Caco-2 (cell line): Measurements from ENCODE around the gene PDGFRA. TPM values are rescaled to one million over a fixed set of nuclear protein-coding genes. Genes with fewer than 3 reads are reported as not detected.

Experiments
- BruUV-seq: library from RNA; stranded (reverse); fragments of 400-500 nt; replicated peaks from 2 replicates; lab custom pipeline; 2021; lab: Mats Ljungman, UMichigan
- CTCF ChIA-PET: fragments of 300-600 bp; sonication (Branson Sonifier 250); formaldehyde crosslinking; loops from one replicate; lab custom pipeline; 2022; ENCODE audit warnings: antibody characterized with exemption; lab: Charles Lee
- POLR2A ChIA-PET: fragments of 300-600 bp; sonication (Branson Sonifier 250); formaldehyde crosslinking; loops from one replicate; lab custom pipeline; 2022; ENCODE audit warnings: antibody characterized with exemption; lab: Charles Lee
- DNase-seq, 2 experiments: peaks; one replicate each; pipeline versions ENCODE4 v3.0.0 to v3.0.0-alpha.2; 2020 to 2022
- H3K27me3 ChIP-seq: replicated peaks from 2 replicates; pipeline ENCODE4 v1.6.0; 2011; ENCODE audit warnings: low read length; ENCODE audit not compliant: control insufficient read depth, insufficient read depth
- H3K36me3 ChIP-seq: 2 replicates; pipeline ENCODE4 v1.5.1; 2011; ENCODE audit warnings: low read length; ENCODE audit not compliant: control insufficient read depth, insufficient read depth
- H3K4me1 ChIP-seq: fragments of 250-450 bp; sonication (Bioruptor Pico); 2 replicates; pipeline ENCODE4 v1.5.1; 2020; ENCODE audit warnings: mild to moderate bottlenecking
- H3K4me3 ChIP-seq: 2 replicates; pipeline ENCODE4 v1.5.1; 2011; ENCODE audit warnings: low read depth, mild to moderate bottlenecking, control low read depth, low read length
- H3K9me3 ChIP-seq: fragments of 250-450 bp; sonication (Bioruptor Pico); 2 replicates; pipeline ENCODE4 v1.5.1; 2020; ENCODE audit warnings: mild to moderate bottlenecking, moderate library complexity
- H3K27ac Mint-ChIP-seq: one replicate; pipeline ENCODE4 v1.8.0; 2022; ENCODE audit warnings: mixed read lengths; ENCODE audit not compliant: unreplicated experiment
- H3K27me3 Mint-ChIP-seq: one replicate; pipeline ENCODE4 v1.8.0; 2022; ENCODE audit warnings: mixed read lengths; ENCODE audit not compliant: insufficient read depth, unreplicated experiment
- H3K36me3 Mint-ChIP-seq: one replicate; pipeline ENCODE4 v1.8.0; 2022; ENCODE audit warnings: mild to moderate bottlenecking, mixed read lengths; ENCODE audit not compliant: insufficient read depth, unreplicated experiment
- H3K4me1 Mint-ChIP-seq: one replicate; pipeline ENCODE4 v1.8.0; 2022; ENCODE audit warnings: low read depth, mixed read lengths; ENCODE audit not compliant: unreplicated experiment
- H3K4me3 Mint-ChIP-seq: one replicate; pipeline ENCODE4 v1.8.0; 2022; ENCODE audit warnings: mild to moderate bottlenecking, moderate library complexity, mixed read lengths; ENCODE audit not compliant: unreplicated experiment
- H3K9me3 Mint-ChIP-seq: one replicate; pipeline ENCODE4 v1.8.0; 2022; ENCODE audit warnings: mixed read lengths; ENCODE audit not compliant: unreplicated experiment
- CTCF ChIP-seq, 2 experiments: fragments of 200-600 bp in 1 of 2; IDR thresholded peaks; 1 replicate in 1 of 2; 2 replicates in 1 of 2; pipeline versions ENCODE4 v1.5.1 to v1.8.0; 2011 to 2022; ENCODE audit warnings: antibody characterized with exemption in 1 of 2, control low read depth in 1 of 2, inconsistent platforms in 1 of 2, low read depth in 1 of 2, low read length in 1 of 2, mild to moderate bottlenecking in 1 of 2, moderate library complexity in 1 of 2; ENCODE audit not compliant: insufficient read depth in 1 of 2, severe bottlenecking in 1 of 2, unreplicated experiment in 1 of 2
- intact Hi-C: fragments of 100-400 bp; cut with micrococcal nuclease; formaldehyde crosslinking; loops from one replicate; pipeline ENCODE4 v1.10.0; 2022; ENCODE audit not compliant: unreplicated experiment
- total RNA-seq: library from RNA; stranded (reverse); gene quantifications from 2 replicates; pipeline ENCODE4 v1.2.3, GENCODE V29; 2022

The PDGFRA gene
- total RNA-seq, 1 experiment from 2014 or later = 97.4 TPM

GRCh38 chr4:54185866-54186265 lies 43.2 kb upstream of the PDGFRA start:
- DNase-seq = peak; percentile 61 to 76
- H3K36me3 ChIP-seq = no peaks in the 10 kb centered on the region
- Mint-ChIP-seq H3K9me3 (no peaks in the 10 kb centered on the region), H3K4me3 (no peak overlapping the region), H3K27me3 (no peaks in the 10 kb centered on the region), H3K4me1 (peaks cover 7% of the 10 kb centered on the region), H3K27ac (no peak overlapping the region), H3K36me3 (no peaks in the 10 kb centered on the region)
- no TSS peak for BruUV-seq
- H3K9me3 ChIP-seq = no peaks in the 10 kb centered on the region
- H3K4me3 ChIP-seq = no peak overlapping the region
- no peak for TF ChIP-seq CTCF (IDR thresholded peaks at IDR 0.05; ENCODE audit: insufficient read depth in 1 of 2, low read depth in 1 of 2, low read length in 1 of 2, severe bottlenecking in 1 of 2, unreplicated experiment in 1 of 2)
- intact Hi-C loops = loop anchor here (1.0 kb wide), 1 partner anchor 42 kb away; no protein-coding TSS in a partner anchor
- no peaks in the 10 kb centered on the region for H3K27me3 ChIP-seq
- ChIA-PET CTCF (no interaction called here), POLR2A (no interaction called here)
- peaks cover 18% of the 10 kb centered on the region for H3K4me1 ChIP-seq

- Histone ChIP-seq H3K4me3 (no peak overlapping the region), H3K36me3 (no peaks in the 10 kb centered on the region), H3K9me3 (no peaks in the 10 kb centered on the region), H3K4me1 (peaks cover 18% of the 10 kb centered on the region), H3K27me3 (no peaks in the 10 kb centered on the region)
- ChIA-PET CTCF (no interaction called here), POLR2A (no interaction called here)
- no peak overlapping the region for H3K27ac Mint-ChIP-seq
- H3K36me3 Mint-ChIP-seq = no peaks in the 10 kb centered on the region
- no peak for TF ChIP-seq CTCF (IDR thresholded peaks at IDR 0.05; ENCODE audit: insufficient read depth in 1 of 2, low read depth in 1 of 2, low read length in 1 of 2, severe bottlenecking in 1 of 2, unreplicated experiment in 1 of 2)
- peaks cover 2% of the 10 kb centered on the region for H3K9me3 Mint-ChIP-seq
- no peaks in the 10 kb centered on the region for H3K27me3 Mint-ChIP-seq
- no TSS peak for BruUV-seq
- intact Hi-C loops = no loop called here
- no peak for DNase-seq
- peaks cover 7% of the 10 kb centered on the region for H3K4me1 Mint-ChIP-seq
- H3K4me3 Mint-ChIP-seq = no peak overlapping the region
Observed at GRCh38 chr4:54186371-54186770, 42.7 kb upstream of the PDGFRA start.

GRCh38 chr4:54187148-54187547 lies 41.9 kb upstream of the PDGFRA start:
- no peak for DNase-seq
- POLR2A ChIA-PET = no interaction called here
- no peak for TF ChIP-seq CTCF (IDR thresholded peaks at IDR 0.05; ENCODE audit: insufficient read depth in 1 of 2, low read depth in 1 of 2, low read length in 1 of 2, severe bottlenecking in 1 of 2, unreplicated experiment in 1 of 2)
- H3K4me1 Mint-ChIP-seq = peaks cover 7% of the 10 kb centered on the region
- peak overlapping the region; percentile 48 for H3K27ac Mint-ChIP-seq
- intact Hi-C loops = no loop called here
- no peaks in the 10 kb centered on the region for H3K27me3 Mint-ChIP-seq
- H3K4me3 Mint-ChIP-seq = no peak overlapping the region
- BruUV-seq = no TSS peak
- peaks cover 9% of the 10 kb centered on the region for H3K9me3 Mint-ChIP-seq
- H3K4me1 ChIP-seq = peaks cover 18% of the 10 kb centered on the region
- H3K36me3 Mint-ChIP-seq = no peaks in the 10 kb centered on the region
- H3K4me3 ChIP-seq = no peak overlapping the region
- CTCF ChIA-PET = no interaction called here
- H3K36me3 ChIP-seq = no peaks in the 10 kb centered on the region
- H3K27me3 ChIP-seq = no peaks in the 10 kb centered on the region
- H3K9me3 ChIP-seq = no peaks in the 10 kb centered on the region
